CD4-positive, alpha-beta T cell treated with Interleukin-17A for 4 hours (primary cell): ENCODE data around the gene KDM8.

Experiments used
- DNase-seq: peaks from one replicate; pipeline ENCODE4 v3.0.0-alpha.2; 2020; ENCODE audit warnings: mixed read lengths

KDM8 gene

GRCh38 chr16:27231692-27232060, 28.4 kb downstream of the KDM8 start:
- DNase-seq = no peak

- DNase-seq = peak; percentile 64
Measured at GRCh38 chr16:27232061-27232900, 29.0 kb downstream of the KDM8 start.

- peak; percentile 48 for DNase-seq
Measured at GRCh38 chr16:27232901-27233625, 29.7 kb downstream of the KDM8 start.

- DNase-seq = no peak
Measured at GRCh38 chr16:27233731-27234130, 30.4 kb downstream of the KDM8 start.

GRCh38 chr16:27234171-27234570, 30.8 kb downstream of the KDM8 start:
- DNase-seq = no peak

- no peak for DNase-seq
Measured at GRCh38 chr16:27234603-27235002, 31.3 kb downstream of the KDM8 start.

- DNase-seq = peak; percentile 95
Measured at GRCh38 chr16:27235055-27235937, 32.0 kb downstream of the KDM8 start.

- no peak for DNase-seq
Measured at GRCh38 chr16:27235938-27236245, 32.6 kb downstream of the KDM8 start.

GRCh38 chr16:27236635-27237218, 33.4 kb downstream of the KDM8 start:
- DNase-seq = no peak

- peak; percentile 73 for DNase-seq
Measured at GRCh38 chr16:27237219-27238015, 34.1 kb downstream of the KDM8 start.

GRCh38 chr16:27238016-27238587, 34.8 kb downstream of the KDM8 start:
- DNase-seq = peak; percentile 59

GRCh38 chr16:27238591-27238990, 35.3 kb downstream of the KDM8 start:
- DNase-seq = no peak

- no peak for DNase-seq
Measured at GRCh38 chr16:27239026-27239425, 35.7 kb downstream of the KDM8 start.

- DNase-seq = no peak
Measured at GRCh38 chr16:27239906-27240655, 36.8 kb downstream of the KDM8 start.

- DNase-seq = peak; percentile 1
Measured at GRCh38 chr16:27240948-27241531, 37.7 kb downstream of the KDM8 start.

- DNase-seq = peak; percentile 3
Measured at GRCh38 chr16:27241658-27242057, 38.3 kb downstream of the KDM8 start.

- DNase-seq = no peak
Measured at GRCh38 chr16:27242398-27242797, 39.1 kb downstream of the KDM8 start.

GRCh38 chr16:27242868-27243590, 39.7 kb downstream of the KDM8 start:
- DNase-seq = peak; percentile 70

- DNase-seq = peak; percentile 3
Measured at GRCh38 chr16:27243725-27244362, 40.5 kb downstream of the KDM8 start.
